Measurements from ENCODE around the gene KCNQ4. TPM values are rescaled to one million over a fixed set of nuclear protein-coding genes. Genes with fewer than 3 reads are reported as not detected.
A peak's percentile ranks its signal among the peaks of the same experiment; 100 is the strongest.

KCNQ4 gene
- polyA plus RNA-seq, 1 donor from 2014 or later: not detected

DNA sequence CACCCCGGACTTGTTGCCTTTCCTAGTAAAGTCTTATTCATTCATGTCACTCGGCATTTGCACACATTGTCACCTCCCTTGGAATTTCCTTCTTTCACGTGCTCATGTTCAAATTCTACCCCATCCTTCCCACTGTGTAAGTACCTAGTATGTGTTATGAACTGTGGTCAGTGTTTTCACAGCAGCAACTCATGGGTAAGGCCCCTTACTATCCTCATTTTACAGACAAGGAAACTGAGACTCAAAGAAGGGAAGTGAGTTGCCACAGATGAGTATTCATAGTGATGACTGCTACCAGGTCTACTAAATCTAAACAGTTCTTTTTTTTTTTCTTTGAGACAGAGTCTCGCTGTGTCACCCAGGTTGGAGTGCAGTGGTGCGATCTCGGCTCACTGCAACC, 68.1 kb downstream of the KCNQ4 start:
- Mint-ChIP-seq H3K4me1 (peaks cover 2 to 5% (median 5%) of the 10 kb centered on the region in 3 donors), H3K36me3 (peaks cover 5% of the 10 kb centered on the region), H3K27me3 (no peaks in the 10 kb centered on the region), H3K9me3 (no peaks in the 10 kb centered on the region), H3K27ac (no peak overlapping the region), H3K4me3 (no peak overlapping the region)

DNA sequence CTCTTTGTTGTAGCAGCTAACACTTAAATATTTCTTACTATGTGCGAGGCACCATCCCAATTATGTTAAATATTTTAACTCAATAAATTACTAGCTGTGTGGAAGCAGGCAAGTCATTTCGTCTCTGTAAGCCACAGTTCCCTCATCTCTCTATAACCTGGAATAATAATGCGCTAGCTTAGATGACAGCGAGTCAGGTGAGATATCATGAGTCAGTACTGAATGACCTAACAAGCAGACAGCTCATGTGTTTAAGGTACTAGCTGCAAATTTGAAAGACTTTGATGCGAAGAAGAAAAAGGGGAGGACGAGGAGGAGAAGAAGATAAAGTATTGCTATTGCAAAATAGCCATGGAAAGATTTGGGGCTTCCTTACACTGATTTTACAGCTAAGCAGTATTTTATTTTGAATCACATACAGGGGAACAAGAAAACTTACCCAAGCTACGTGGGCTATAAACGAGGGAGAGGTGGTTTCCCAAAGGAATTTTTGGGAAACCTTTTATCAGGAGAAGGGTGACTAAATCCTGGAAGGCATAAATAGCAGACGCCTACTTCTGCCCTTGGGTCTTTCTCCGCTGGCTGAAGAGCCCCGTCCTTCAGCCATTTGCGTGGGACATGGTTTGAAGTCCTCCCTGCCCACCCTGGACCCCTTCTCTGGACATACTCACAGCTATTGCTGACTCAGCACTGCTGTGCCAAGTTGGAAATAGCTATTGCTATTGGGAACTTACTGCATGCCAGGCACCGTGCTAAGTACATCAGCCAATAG, 69.7 kb downstream of the KCNQ4 start:
- peaks cover 5% of the 10 kb centered on the region for H3K36me3 Mint-ChIP-seq
- H3K4me3 Mint-ChIP-seq: no peak overlapping the region
- H3K27ac Mint-ChIP-seq: peak overlapping the region in 1 of 3 donors; percentile 16
- peaks cover 2 to 5% (median 5%) of the 10 kb centered on the region in 3 donors for H3K4me1 Mint-ChIP-seq
- peaks cover 1% of the 10 kb centered on the region for H3K27me3 Mint-ChIP-seq
- H3K9me3 Mint-ChIP-seq: no peaks in the 10 kb centered on the region

DNA sequence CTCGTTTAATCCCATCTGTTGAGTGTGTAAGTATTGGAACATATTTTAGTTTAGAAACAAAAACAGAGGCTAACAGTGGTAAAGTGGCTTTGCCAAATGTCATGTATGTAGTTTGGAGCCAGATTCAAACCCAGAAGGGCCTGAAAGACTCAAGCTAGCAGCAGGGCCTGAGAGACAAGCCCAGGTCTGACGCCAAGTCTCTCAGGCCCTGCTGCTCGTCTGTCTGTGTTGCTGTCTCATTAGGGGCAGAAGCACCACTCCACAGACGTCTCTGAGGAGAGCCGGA, 70.2 kb downstream of the KCNQ4 start:
- H3K9me3 Mint-ChIP-seq: no peaks in the 10 kb centered on the region

DNA sequence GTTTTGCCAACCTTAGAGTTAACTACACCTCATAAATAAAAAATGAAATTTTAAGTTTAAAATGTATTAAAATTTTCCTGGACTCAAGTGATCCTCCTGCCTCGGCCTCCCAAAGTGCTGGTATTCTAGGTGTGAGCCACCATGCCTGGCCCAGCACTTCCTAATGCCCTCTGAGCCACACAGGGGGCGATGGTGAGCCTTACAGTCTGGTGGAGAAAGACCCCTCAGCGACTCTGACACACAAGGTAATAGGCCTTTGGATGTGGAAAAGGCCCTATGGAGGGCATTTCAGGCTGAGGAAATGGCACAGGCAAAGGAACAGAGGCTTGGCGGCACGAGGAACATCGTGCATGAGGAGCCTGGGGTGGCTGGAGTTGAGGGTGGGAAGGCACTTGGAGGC, 71.9 kb downstream of the KCNQ4 start:
- H3K27me3 Mint-ChIP-seq: peaks cover 11% of the 10 kb centered on the region
- H3K9me3 Mint-ChIP-seq: no peaks in the 10 kb centered on the region
- no peak overlapping the region for H3K4me3 Mint-ChIP-seq
- H3K36me3 Mint-ChIP-seq: no peaks in the 10 kb centered on the region
- H3K27ac Mint-ChIP-seq: no peak overlapping the region
- no peaks in the 10 kb centered on the region for H3K4me1 Mint-ChIP-seq

More for the DNA sequence above, 70.2 kb downstream of the KCNQ4 start:
- Mint-ChIP-seq H3K4me3 (no peak overlapping the region), H3K4me1 (peaks cover 2 to 5% (median 5%) of the 10 kb centered on the region in 3 donors), H3K27me3 (peaks cover 1% of the 10 kb centered on the region), H3K36me3 (peaks cover under 1% of the 10 kb centered on the region), H3K27ac (no peak overlapping the region)

DNA sequence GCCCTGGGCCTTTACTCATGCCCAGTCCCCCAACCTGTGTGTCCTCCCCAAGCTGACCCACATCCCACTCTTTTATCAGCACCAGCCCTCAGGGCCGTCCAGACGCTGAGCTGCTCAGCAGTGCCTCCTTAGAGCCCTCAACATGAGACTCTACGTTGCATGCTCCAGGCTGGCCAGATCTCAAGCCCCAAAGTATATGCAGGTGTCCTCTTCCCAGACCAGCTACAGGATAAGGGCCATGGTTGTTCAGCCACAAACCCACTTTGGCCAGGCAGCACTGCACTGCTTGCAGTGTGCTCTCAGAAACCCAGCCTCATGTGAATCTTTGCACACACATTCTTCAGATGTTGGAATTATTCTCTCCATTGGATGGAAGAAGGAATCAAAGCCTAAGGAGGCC, 72.5 kb downstream of the KCNQ4 start:
- Mint-ChIP-seq H3K27ac (peak overlapping the region in 1 of 3 donors; percentile 59), H3K4me3 (no peak overlapping the region), H3K4me1 (peaks cover 3 to 4% (median 4%) of the 10 kb centered on the region in 3 donors), H3K9me3 (peaks cover 0 to 3% (median 0%) of the 10 kb centered on the region in 3 donors), H3K36me3 (no peaks in the 10 kb centered on the region), H3K27me3 (peaks cover 16% of the 10 kb centered on the region)

DNA sequence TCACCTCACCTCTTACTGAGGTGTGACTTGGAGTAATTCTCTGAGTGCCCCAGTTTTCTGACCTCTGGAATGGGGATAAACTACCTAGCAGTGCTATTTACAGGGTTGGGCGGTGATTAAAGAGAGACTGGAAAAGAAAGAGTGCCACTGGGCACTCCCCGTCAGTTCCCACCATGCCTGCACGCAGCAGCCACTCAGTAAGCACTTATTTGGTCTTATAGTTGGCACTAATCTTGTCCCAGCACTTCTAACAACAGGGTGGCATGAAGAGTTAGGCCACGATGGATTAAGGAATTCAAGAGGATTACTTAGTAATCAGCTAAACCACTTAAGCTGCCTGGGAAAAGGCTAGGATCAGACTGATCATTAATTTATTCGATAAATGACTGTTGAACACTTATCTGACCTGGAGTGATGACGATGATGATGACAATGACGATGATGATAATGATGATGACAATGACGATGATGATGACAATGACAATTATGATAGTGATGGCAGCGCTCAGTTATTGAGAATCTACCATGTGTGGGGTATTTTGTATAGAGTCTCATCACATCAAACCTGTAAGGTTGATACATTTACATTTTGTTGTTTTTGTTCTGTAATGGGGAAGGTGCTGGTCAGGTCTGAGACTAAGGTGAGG, 73.2 kb downstream of the KCNQ4 start:
- Mint-ChIP-seq H3K4me1 (peaks cover 3 to 4% (median 4%) of the 10 kb centered on the region in 3 donors), H3K27ac (peak overlapping the region in 1 of 3 donors; percentile 59), H3K27me3 (peaks cover 16% of the 10 kb centered on the region), H3K4me3 (peak overlapping the region in 1 of 4 donors; percentile 27), H3K36me3 (no peaks in the 10 kb centered on the region), H3K9me3 (peaks cover 0 to 3% (median 0%) of the 10 kb centered on the region in 3 donors)

DNA sequence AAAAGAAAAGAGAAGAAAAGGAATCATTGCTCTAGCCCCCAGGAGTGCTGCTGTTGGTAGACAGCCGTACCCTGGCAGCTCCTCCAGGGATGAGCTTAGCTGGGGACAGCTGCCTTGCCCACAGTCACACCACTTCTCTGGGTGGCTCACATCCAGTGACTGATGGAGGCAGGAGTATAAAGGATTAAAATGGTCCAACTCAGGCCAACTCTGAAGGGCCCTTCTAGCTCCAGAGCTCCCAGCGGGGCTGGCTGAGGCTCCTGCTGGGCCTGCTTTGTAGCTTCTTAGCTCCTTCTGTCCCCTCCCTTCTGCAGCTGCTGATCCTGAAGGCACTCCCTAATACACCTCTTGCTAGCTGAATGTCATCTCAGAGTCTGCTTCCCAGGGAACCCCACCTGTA, 74.2 kb downstream of the KCNQ4 start:
- H3K4me3 Mint-ChIP-seq: peak overlapping the region in 1 of 4 donors; percentile 49

DNA sequence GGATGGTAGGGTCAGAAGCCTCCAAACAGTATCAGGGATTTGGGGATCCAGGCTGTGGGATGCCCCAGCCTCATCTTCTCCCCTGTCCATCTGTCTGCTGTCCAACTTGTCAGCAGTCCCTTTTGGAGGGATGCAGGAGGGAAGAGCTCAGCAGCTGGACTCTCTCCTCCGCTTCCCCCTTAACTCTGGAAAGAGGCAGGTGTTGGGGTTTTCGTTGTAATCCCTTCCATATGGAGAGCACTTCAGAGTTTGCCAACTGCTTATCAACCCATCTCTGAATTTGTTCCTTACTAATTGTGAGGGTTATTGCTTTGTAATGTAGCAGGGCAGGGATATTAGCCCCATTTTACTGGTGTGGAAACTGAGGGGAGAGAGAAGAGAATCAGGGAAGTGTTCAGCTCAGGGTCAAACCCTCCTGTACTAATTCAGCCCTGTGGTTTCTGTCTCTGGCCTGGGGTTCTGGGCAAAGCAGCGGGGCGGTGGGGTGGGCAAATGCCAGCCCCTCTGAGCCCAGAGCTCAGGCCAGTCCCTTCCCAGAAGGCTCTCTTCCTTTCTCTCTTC, 75.3 kb downstream of the KCNQ4 start:
- Mint-ChIP-seq H3K9me3 (peaks cover 0 to 3% (median 0%) of the 10 kb centered on the region in 3 donors), H3K36me3 (no peaks in the 10 kb centered on the region), H3K27me3 (peaks cover 16% of the 10 kb centered on the region), H3K27ac (no peak overlapping the region), H3K4me1 (peaks cover 3 to 10% (median 9%) of the 10 kb centered on the region in 3 donors), H3K4me3 (peak overlapping the region in 1 of 4 donors; percentile 64)

More for the DNA sequence above, 74.2 kb downstream of the KCNQ4 start:
- Mint-ChIP-seq H3K4me1 (peaks cover 3 to 10% (median 6%) of the 10 kb centered on the region in 3 donors), H3K36me3 (no peaks in the 10 kb centered on the region), H3K9me3 (peaks cover 0 to 3% (median 0%) of the 10 kb centered on the region in 3 donors), H3K27ac (no peak overlapping the region), H3K27me3 (peaks cover 16% of the 10 kb centered on the region)

DNA sequence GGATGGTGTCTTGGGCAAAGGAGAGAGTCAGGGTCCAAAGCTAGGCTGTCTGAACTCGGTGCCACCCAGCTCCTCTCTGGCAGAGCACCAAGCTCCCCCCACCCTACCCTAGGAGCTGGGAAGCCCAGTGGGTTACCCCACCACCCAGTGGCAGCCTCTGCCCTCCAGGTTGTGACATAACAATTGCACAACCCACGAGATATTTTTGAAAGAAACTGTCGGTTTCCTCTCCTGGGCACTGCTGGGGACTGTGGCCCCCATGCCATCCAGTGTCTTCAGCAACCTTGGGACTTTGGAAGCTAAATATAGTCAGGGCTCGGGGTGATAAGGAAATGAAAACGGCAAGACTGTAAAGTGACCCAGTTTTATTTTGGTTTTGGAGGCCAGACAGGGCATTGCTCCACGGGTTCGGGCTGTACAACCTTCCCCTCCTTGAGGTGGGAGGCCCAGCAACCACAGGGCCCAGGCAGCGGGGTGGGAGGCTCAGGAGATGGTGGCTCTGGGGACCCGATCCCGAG, 77.2 kb downstream of the KCNQ4 start:
- peak overlapping the region in 1 of 3 donors; percentile 71 for H3K27ac Mint-ChIP-seq
- H3K4me1 Mint-ChIP-seq: peaks cover 3 to 10% (median 9%) of the 10 kb centered on the region in 3 donors
- H3K4me3 Mint-ChIP-seq: peak overlapping the region; percentile 79 to 96 (median 93)
- peaks cover 16% of the 10 kb centered on the region for H3K27me3 Mint-ChIP-seq
- H3K9me3 Mint-ChIP-seq: peaks cover 0 to 3% (median 0%) of the 10 kb centered on the region in 3 donors
- no peaks in the 10 kb centered on the region for H3K36me3 Mint-ChIP-seq

DNA sequence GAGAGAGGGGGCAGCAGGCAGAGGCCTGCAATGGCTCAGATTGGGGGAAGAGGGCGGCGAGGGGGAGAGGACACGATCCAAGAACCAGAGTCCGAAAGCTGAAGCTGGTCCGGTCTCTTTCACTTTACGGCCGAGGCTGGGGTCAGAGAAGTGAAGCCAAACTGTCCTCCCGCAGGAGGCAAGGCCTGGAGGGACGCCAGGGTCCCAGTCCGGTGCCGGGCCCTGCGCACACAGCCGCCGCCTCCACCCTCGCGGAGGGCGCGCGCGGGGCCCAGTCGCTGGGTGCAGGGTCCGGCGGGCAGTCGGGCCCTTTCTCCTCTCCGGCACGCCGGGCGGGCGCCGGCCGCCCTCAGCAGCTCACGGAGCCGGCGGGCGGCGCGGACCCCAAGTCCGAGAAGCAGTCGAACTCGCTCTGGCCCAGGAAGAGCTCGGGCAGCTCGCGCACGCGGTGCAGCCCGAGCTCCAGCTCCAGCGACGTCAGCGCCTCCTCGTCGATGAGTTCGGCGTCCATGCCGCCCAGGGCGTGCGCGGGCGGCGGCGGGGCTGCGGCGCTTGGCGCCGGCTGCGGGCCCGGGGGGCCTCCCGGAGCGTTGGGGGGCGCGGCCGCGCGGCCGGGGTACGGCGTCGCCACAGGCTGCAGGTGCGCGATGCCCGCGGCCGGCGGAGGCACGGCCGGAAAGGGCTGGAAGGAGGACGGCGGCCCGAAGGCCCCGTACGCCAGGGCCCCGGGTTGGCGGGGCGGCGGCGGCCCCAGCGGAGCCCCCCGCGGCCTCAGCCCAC, 77.8 kb downstream of the KCNQ4 start:
- H3K9me3 Mint-ChIP-seq: peaks cover 0 to 3% (median 0%) of the 10 kb centered on the region in 3 donors
- H3K4me1 Mint-ChIP-seq: peaks cover 3 to 10% (median 9%) of the 10 kb centered on the region in 3 donors
- peak overlapping the region in 1 of 3 donors; percentile 71 for H3K27ac Mint-ChIP-seq
- no peaks in the 10 kb centered on the region for H3K36me3 Mint-ChIP-seq
- peaks cover 16% of the 10 kb centered on the region for H3K27me3 Mint-ChIP-seq
- H3K4me3 Mint-ChIP-seq: peak overlapping the region; percentile 79 to 96 (median 93)

DNA sequence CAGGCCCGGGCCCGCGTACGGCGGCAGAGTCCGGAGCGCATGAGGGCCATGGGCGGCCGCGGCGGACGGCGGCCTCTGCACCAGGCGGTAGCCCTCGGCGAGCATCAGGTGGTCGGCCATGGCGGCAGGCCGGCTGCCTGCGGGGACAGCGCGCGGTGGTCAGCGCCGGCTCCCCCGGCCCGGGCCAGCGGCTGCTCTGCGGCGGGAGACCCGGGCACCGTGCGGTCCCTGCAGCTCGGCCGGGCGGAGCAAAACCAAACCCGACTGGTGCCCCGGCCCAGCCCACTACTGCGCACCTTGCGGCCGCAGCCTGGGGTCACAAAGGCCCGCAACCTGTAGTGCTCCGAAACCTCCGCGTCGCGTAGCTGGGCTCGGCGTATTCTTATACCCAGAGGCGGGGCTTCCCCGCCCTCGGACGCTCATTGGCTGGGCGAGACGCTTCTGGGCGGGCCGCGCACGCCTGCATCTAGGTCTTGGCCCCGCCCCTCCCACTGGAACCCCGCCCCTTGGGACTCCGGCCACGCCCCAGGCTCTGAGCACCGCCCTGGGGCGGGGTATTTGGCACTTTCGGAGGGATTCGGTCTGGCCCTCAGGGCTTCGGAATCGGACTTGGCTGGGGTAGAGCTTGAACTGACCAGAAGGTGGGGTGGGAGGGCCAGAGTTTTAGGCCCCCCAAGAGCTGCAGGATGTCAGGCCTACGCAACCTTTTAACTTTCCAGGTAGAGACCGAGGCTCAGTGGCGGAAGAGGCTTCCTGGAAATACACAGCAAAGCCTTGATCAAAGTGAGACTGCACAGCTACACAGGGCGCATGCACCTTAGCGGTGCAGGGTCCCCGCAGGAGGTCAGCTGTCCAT, 78.6 kb downstream of the KCNQ4 start, which contains the start of gene CITED4:
TSS of gene CITED4 (minus strand) at position 356 of the 856 bp plus-strand sequence. CDS start at position 120, 236 bp downstream.
- Mint-ChIP-seq H3K4me1 (peaks cover 3 to 10% (median 9%) of the 10 kb centered on the region in 3 donors), H3K27me3 (peaks cover 16% of the 10 kb centered on the region), H3K27ac (peak within 1 kb of the TSS; percentile 59 to 90 (median 71)), H3K9me3 (peaks cover 0 to 3% (median 0%) of the 10 kb centered on the region in 3 donors), H3K4me3 (peak within 1 kb of the TSS; percentile 94 to 98 (median 96)), H3K36me3 (no peaks in the 10 kb centered on the region)

DNA sequence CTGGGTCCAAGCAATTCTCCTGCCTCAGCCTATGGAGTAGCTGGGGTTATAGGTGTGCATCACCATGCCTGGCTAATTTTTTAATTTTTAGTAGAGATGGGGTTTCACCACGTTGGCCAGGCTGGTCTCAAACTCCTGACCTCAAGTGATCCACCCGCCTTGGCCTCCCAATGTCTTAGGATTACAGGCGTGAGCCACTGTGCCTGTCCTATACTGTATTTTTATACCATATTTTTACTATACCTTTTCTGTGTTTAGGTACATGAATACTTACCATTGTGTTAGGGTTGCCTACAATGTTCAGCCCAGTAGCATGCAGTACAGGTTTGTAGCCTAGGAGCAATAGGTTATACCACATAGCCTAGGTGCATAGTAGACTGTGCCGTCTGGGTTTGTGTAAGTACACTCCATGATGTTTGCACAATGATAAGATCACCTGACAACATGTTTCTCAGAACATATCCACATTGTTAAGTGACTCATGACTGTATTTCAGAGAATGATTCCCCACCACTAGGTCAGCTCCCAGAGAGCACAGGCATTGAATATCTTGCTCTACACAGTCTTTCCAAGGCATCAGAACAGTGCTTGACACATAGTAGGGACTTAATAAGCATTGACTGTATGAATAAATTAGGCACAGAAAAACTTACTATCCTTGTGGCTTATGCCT, 84.6 kb downstream of the KCNQ4 start:
- Mint-ChIP-seq H3K4me3 (no peak overlapping the region), H3K4me1 (peaks cover 0 to 1% (median 0%) of the 10 kb centered on the region in 3 donors), H3K36me3 (no peaks in the 10 kb centered on the region), H3K9me3 (peaks cover 0 to 7% (median 3%) of the 10 kb centered on the region in 3 donors), H3K27ac (no peak overlapping the region), H3K27me3 (peaks cover 4% of the 10 kb centered on the region)

DNA sequence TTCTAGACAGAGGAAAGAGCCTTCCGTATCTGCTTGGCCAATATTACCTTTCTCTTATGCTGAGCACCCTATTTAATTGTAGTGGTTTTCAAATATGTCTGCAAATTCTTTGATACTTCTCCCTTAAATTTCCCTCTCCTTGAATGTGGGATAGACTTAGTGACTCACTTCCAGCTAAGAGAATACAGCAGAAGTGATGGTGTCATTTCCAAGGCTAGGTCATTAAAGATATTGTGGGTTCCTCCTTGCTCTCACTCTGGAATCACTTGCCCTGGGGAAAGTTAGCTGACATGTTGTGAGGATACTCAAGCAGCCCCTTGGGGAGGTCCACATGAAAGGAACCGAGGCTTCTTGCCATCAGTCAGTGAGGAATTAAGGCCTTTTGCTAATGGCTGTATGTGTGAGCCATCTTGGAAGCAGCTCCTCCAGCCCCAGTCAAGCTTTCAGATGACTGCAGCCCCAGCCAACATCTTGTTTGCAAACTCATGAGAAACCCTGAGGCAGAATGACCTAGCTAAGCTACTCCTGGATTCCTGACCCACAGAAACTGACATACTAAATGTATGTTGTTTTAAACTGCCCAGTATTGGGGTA, 86.6 kb downstream of the KCNQ4 start:
- Mint-ChIP-seq H3K36me3 (no peaks in the 10 kb centered on the region), H3K4me1 (peaks cover 0 to 4% (median 0%) of the 10 kb centered on the region in 3 donors), H3K27ac (peak overlapping the region in 1 of 3 donors; percentile 27), H3K9me3 (peaks cover 0 to 7% (median 3%) of the 10 kb centered on the region in 3 donors), H3K4me3 (no peak overlapping the region), H3K27me3 (peaks cover 7% of the 10 kb centered on the region)

Data from IgD-negative memory B cell (primary cell).